GM21367 (cell line): ENCODE data around the gene NCKAP5.
"Not testable (repeated sequence)": the region's sequence is repeated elsewhere in the genome, so short reads cannot be mapped to it uniquely, and the experiment has no call there.

Experiments used
- ATAC-seq: cut with Tn5 transposase; IDR thresholded peaks from one replicate; pipeline ENCODE4 v1.9.1; 2021; ENCODE audit not compliant: unreplicated experiment

NCKAP5 gene

GRCh38 chr2:132699802-132700201, 868.5 kb downstream of the NCKAP5 start:
- not testable (repeated sequence) for ATAC-seq

- not testable (repeated sequence) for ATAC-seq
Measured at GRCh38 chr2:132698347-132698746, 869.9 kb downstream of the NCKAP5 start.

GRCh38 chr2:132697556-132698205, 870.6 kb downstream of the NCKAP5 start:
- no peak for ATAC-seq

GRCh38 chr2:132692816-132693215, 875.4 kb downstream of the NCKAP5 start:
- ATAC-seq: no peak

- ATAC-seq: no peak
Measured at GRCh38 chr2:132691556-132691955, 876.7 kb downstream of the NCKAP5 start.

- no peak for ATAC-seq
Measured at GRCh38 chr2:132690664-132691303, 877.5 kb downstream of the NCKAP5 start.

- no peak for ATAC-seq
Measured at GRCh38 chr2:132681766-132682165, 886.5 kb downstream of the NCKAP5 start.

GRCh38 chr2:132680544-132680943, 887.7 kb downstream of the NCKAP5 start:
- ATAC-seq: no peak

GRCh38 chr2:132678483-132678882, 889.8 kb downstream of the NCKAP5 start:
- ATAC-seq: no peak

- no peak for ATAC-seq
Measured at GRCh38 chr2:132677661-132678060, 890.6 kb downstream of the NCKAP5 start.

GRCh38 chr2:132676999-132677398, 891.3 kb downstream of the NCKAP5 start:
- no peak for ATAC-seq

GRCh38 chr2:132671151-132671835, 897.0 kb downstream of the NCKAP5 start:
- no peak for ATAC-seq

GRCh38 chr2:132670496-132671150, 897.6 kb downstream of the NCKAP5 start:
- ATAC-seq: no peak

- no peak for ATAC-seq
Measured at GRCh38 chr2:132669908-132670495, 898.3 kb downstream of the NCKAP5 start, which contains the start of gene LYPD1. TSS of gene LYPD1 (minus strand) at chr2:132670205. CDS start at chr2:132669932, 273 bp downstream.

- no peak for ATAC-seq
Measured at GRCh38 chr2:132668987-132669907, 899.0 kb downstream of the NCKAP5 start.

- ATAC-seq: no peak
Measured at GRCh38 chr2:132668189-132668823, 900.0 kb downstream of the NCKAP5 start.

- ATAC-seq: no peak
Measured at GRCh38 chr2:132667706-132668105, 900.6 kb downstream of the NCKAP5 start.

GRCh38 chr2:132665401-132666140, 902.7 kb downstream of the NCKAP5 start:
- no peak for ATAC-seq

GRCh38 chr2:132664096-132664495, 904.2 kb downstream of the NCKAP5 start:
- ATAC-seq: no peak
